Fibroblast of villous mesenchyme (primary cell): ENCODE data around the gene ACTRT2. TPM values are rescaled to one million over a fixed set of nuclear protein-coding genes. Genes with fewer than 3 reads are reported as not detected.

ENCODE experiments used
- DNase-seq: peaks from one replicate; pipeline ENCODE4 v3.0.0-alpha.2; 2010; ENCODE audit warnings: low read depth
- H3K4me3 ChIP-seq: 2 replicates; pipeline ENCODE4 v1.5.1; 2011; ENCODE audit warnings: low read depth, mild to moderate bottlenecking, low read length
- total RNA-seq: library from RNA; depleted of rRNA; stranded (reverse); fragments of >200 nt; gene quantifications from 2 replicates; pipeline ENCODE4 v1.2.3, GENCODE V29; 2012
- TF ChIP-seq, protein P1 (sequence below): IDR thresholded peaks from 2 replicates; pipeline ENCODE4 v1.5.1; 2012; ENCODE audit warnings: low read depth, mild to moderate bottlenecking, low read length; ENCODE audit not compliant: insufficient read depth

The ACTRT2 gene
- total RNA-seq, 1 donor: not detected

- DNase-seq: no peak
- H3K4me3 ChIP-seq: no peak overlapping the region
Measured at GRCh38 chr1:3049905-3050304, 28.6 kb downstream of the ACTRT2 start.

DNA sequence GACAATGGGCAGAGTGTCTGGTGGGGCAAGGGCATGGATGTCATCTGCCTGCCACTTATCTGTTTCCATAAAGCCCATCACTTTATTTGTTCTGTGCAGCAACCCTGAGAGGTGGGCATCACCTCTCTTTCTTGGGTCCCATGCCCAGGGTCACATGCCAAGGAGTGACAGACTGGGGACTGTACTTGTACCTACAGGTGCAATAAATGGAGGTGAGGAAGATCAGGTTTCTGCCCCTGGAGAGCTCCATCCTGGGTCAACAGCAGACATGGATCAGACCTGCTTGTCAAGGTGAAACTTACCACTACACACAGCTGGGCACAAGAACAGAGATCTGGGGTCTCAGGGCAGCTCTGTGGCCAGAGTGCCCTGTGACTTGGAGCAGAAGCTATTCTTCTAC lies 29.3 kb downstream of the ACTRT2 start:
- no peak overlapping the region for H3K4me3 ChIP-seq
- DNase-seq: no peak
- TF ChIP-seq, protein P1, sequence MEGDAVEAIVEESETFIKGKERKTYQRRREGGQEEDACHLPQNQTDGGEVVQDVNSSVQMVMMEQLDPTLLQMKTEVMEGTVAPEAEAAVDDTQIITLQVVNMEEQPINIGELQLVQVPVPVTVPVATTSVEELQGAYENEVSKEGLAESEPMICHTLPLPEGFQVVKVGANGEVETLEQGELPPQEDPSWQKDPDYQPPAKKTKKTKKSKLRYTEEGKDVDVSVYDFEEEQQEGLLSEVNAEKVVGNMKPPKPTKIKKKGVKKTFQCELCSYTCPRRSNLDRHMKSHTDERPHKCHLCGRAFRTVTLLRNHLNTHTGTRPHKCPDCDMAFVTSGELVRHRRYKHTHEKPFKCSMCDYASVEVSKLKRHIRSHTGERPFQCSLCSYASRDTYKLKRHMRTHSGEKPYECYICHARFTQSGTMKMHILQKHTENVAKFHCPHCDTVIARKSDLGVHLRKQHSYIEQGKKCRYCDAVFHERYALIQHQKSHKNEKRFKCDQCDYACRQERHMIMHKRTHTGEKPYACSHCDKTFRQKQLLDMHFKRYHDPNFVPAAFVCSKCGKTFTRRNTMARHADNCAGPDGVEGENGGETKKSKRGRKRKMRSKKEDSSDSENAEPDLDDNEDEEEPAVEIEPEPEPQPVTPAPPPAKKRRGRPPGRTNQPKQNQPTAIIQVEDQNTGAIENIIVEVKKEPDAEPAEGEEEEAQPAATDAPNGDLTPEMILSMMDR: no peak

More at GRCh38 chr1:3049905-3050304, 28.6 kb downstream of the ACTRT2 start:
- TF ChIP-seq, protein P1: no peak

DNA sequence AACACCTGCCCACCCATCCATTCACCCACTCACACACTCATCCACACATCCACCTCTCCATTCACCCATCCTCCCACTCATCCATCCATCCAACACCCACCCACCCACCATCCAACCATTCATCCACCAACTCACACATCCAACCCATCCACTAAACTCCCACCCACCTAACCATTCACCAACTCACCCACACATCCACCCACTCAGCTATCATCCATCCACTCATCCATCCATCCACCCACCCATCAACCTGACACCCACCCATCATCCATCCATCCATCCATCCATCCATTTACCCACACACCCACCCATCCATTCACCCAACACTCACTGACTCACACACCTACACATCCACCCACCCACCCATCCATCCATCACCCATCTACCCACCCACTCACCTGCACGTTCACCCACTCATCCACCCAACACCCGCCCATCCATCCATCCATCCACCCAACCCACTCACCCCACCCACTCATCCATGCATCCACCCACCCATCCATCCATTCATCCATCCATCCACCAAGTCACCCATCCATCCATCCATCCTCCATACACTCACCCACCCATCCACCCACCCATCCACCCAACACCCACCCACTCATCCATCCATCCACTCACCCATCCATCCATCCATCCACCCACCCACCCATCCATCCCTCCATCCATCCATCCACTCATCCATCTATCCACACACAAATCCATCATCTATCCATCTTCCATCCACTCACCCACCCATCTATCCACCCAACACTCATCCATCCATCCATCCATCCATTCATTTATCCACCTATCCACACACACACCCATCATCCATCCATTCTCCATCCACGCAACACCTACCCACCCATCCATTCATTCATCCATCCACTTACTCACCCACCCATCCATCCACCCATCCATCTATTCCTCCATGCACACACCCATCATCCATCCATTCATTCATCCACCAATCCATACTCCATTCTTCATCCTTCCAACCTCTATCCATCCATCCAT lies 30.3 kb downstream of the ACTRT2 start:
- TF ChIP-seq, protein P1: no peak
- H3K4me3 ChIP-seq: no peak overlapping the region
- no peak for DNase-seq

DNA sequence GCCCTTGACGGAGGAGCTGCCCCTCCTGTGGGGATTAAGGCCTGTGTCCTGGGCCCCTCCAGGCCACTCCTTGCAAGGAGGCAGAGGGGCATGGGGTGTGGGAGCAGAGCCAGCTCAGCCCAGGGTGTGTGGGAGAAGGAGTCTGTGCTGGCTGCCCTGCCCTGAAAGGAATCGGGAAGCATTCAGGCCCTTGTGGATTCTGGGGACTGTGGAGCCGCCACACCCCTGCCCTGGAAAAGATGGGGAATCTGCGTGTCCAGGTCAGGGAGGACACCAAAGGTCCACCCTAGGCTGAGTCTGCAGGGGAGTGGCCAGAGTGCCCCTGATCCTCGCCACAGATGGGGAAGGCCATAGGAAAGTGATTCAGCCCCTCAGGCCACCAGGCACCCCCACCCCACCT lies 31.2 kb downstream of the ACTRT2 start:
- DNase-seq: no peak

DNA sequence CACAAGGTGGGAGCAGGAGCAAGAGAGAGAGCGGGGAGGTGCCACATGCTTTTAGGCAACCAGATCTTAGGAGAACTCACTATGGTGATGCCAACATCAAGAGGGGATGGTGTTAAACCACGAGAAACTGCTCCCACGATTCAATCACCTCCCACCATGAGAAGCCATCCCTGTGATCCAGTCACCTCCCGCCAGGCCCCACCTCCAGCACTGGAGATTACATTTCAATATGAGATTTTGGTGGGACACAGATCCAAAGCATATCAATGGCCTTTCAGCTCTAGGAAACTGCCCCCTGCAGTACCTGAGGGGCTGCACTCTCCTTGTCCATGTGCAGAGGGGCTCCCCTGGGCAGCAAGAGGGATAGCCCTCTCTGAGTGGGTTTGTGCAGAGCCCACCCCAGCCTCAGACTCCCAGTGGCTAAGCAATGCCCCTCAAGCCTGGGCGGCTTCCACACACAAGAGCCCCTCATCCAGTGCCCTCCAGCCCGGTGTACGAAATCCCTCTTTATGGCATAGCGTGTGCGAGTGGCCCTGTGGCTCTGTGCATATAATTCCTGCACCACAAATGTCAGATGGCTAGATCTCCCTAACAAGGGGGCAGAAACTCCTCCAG lies 32.2 kb downstream of the ACTRT2 start:
- no peak overlapping the region for H3K4me3 ChIP-seq
- TF ChIP-seq, protein P1: no peak
- DNase-seq: no peak

More for the DNA sequence above, 31.2 kb downstream of the ACTRT2 start:
- TF ChIP-seq, protein P1: no peak
- no peak overlapping the region for H3K4me3 ChIP-seq

GRCh38 chr1:3053986-3054385 lies 32.7 kb downstream of the ACTRT2 start:
- TF ChIP-seq, protein P1: no peak
- no peak overlapping the region for H3K4me3 ChIP-seq
- DNase-seq: no peak
